Progenitor cell of endocrine pancreas (in vitro differentiated cells): Measurements from ENCODE around the gene OR1A1. TPM values are rescaled to one million over a fixed set of nuclear protein-coding genes. Genes with fewer than 3 reads are reported as not detected.
"Not testable (repeated sequence)": the region's sequence is repeated elsewhere in the genome, so short reads cannot be mapped to it uniquely, and the experiment has no call there.

Source experiments
- DNase-seq: peaks from one replicate; pipeline ENCODE4 v3.0.0; 2021; ENCODE audit warnings: low spot score; ENCODE audit not compliant: unreplicated experiment
- H3K27ac Mint-ChIP-seq: 2 replicates; pipeline ENCODE4 v1.8.0; 2021; ENCODE audit warnings: mild to moderate bottlenecking, moderate library complexity, mixed read lengths
- H3K27me3 Mint-ChIP-seq: 2 replicates; pipeline ENCODE4 v1.8.0; 2021; ENCODE audit warnings: mixed read lengths
- H3K36me3 Mint-ChIP-seq: 2 replicates; pipeline ENCODE4 v1.8.0; 2022; ENCODE audit warnings: mixed read lengths; ENCODE audit not compliant: insufficient read depth
- H3K4me1 Mint-ChIP-seq: 2 replicates; pipeline ENCODE4 v1.8.0; 2021; ENCODE audit warnings: low read depth, mixed read lengths
- H3K4me3 Mint-ChIP-seq: 2 replicates; pipeline ENCODE4 v1.8.0; 2021; ENCODE audit warnings: low read depth, mild to moderate bottlenecking, moderate library complexity, mixed read lengths
- H3K9me3 Mint-ChIP-seq: 2 replicates; pipeline ENCODE4 v1.8.0; 2021; ENCODE audit warnings: low read depth, mixed read lengths
- total RNA-seq: library from RNA; stranded (reverse); gene quantifications from 2 replicates; pipeline ENCODE4 v1.2.1, GENCODE V29; 2021
- TF ChIP-seq, protein P1 (sequence below): fragments of 200-600 bp; sonication (generic); IDR thresholded peaks from one replicate; pipeline ENCODE4 v1.5.0; 2021; ENCODE audit warnings: antibody characterized with exemption, mild to moderate bottlenecking; ENCODE audit not compliant: unreplicated experiment

Gene OR1A1
- total RNA-seq, 1 donor from 2014 or later: not detected

DNA sequence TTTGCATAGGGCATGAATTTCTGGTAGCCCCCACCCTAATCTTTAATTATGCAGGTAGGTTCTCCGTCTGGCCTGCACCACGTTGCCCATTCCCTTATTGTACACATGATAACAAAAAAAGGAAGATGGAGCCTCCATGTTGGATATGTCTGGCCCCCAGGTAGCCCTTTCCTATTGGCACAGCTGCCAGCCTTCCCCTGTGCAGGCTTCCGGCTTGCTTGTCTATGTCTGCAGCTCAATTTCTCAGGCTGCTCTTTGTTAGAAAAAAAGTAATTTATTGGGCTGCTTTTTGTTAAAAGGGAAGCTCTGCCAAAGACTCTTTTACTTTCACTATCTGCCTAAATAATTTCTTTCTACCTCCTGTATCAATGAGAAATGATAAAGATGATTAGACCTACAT lies 5.5 kb downstream of the OR1A1 start:
- Mint-ChIP-seq H3K4me1 (no peaks in the 10 kb centered on the region), H3K27ac (no peak overlapping the region), H3K27me3 (no peaks in the 10 kb centered on the region), H3K4me3 (no peak overlapping the region), H3K36me3 (peaks cover under 1% of the 10 kb centered on the region), H3K9me3 (peaks cover 60% of the 10 kb centered on the region)
- DNase-seq: no peak
- TF ChIP-seq, protein P1, sequence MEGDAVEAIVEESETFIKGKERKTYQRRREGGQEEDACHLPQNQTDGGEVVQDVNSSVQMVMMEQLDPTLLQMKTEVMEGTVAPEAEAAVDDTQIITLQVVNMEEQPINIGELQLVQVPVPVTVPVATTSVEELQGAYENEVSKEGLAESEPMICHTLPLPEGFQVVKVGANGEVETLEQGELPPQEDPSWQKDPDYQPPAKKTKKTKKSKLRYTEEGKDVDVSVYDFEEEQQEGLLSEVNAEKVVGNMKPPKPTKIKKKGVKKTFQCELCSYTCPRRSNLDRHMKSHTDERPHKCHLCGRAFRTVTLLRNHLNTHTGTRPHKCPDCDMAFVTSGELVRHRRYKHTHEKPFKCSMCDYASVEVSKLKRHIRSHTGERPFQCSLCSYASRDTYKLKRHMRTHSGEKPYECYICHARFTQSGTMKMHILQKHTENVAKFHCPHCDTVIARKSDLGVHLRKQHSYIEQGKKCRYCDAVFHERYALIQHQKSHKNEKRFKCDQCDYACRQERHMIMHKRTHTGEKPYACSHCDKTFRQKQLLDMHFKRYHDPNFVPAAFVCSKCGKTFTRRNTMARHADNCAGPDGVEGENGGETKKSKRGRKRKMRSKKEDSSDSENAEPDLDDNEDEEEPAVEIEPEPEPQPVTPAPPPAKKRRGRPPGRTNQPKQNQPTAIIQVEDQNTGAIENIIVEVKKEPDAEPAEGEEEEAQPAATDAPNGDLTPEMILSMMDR: no peak

DNA sequence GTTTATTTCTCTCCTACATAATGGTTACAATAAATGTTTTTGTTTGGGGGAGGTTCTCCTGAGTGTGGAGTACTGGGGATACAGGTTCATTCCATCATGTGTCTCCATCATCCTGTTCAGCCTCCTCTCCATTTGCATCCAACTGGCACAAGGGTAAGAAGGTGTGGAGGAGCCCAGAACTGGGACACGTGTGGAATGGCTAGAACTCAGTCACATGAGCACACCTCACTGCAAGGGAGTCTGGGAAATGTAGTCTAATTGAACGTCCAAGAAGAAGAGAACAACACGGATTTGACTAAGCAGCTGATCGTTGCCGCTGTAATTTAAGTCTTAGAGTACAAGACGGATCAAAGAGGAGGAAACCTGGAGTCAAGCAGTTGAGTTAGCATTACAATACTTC lies 6.1 kb downstream of the OR1A1 start:
- no peak for DNase-seq
- Mint-ChIP-seq H3K36me3 (peaks cover 1% of the 10 kb centered on the region), H3K27me3 (no peaks in the 10 kb centered on the region), H3K4me1 (no peaks in the 10 kb centered on the region), H3K27ac (no peak overlapping the region), H3K4me3 (no peak overlapping the region), H3K9me3 (peaks cover 61% of the 10 kb centered on the region)
- TF ChIP-seq, protein P1: no peak

DNA sequence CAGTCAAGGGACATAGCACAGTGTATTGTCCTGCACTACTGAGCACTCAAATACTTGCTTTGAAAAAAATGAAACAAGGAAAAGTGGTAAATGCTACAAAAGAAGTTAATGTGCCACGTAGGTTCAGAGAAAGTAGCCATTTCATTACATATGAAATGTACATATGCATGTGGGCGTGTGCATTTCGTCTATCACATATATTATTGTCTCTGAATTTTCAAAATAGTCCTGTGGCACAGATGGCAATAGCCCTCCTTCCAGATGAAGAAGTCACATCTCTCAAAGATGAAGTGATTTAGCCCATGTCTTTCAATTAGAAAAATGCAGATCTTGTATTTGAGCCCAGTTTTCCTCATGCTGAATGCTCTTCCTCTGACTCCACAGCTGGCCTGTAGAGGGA lies 12.5 kb downstream of the OR1A1 start:
- not testable (repeated sequence) for H3K4me3 Mint-ChIP-seq, H3K27me3 Mint-ChIP-seq, DNase-seq, H3K4me1 Mint-ChIP-seq, H3K27ac Mint-ChIP-seq, H3K36me3 Mint-ChIP-seq
- peaks cover 59% of the 10 kb centered on the region for H3K9me3 Mint-ChIP-seq

DNA sequence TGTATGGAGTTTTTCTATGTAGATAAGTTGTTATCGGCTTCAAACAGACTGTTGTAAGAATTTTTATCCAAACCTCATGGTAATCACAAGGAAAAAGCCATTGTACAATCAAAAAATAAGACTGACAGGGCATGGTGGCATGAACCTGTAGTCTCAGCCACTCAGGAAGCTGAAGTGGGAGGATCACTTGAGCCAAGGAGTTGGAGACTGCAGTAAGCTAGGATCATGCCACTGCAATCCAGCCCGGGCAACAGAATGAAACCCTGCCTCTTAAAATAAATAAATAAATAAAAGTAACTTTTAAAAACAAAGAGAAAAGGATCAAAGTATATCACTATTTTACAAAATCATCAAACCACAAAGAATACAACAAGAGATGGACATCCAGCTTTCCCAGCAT lies 14.4 kb downstream of the OR1A1 start:
- H3K27me3 Mint-ChIP-seq: no peaks in the 10 kb centered on the region
- TF ChIP-seq, protein P1: no peak
- peaks cover 1% of the 10 kb centered on the region for H3K36me3 Mint-ChIP-seq
- no peaks in the 10 kb centered on the region for H3K4me1 Mint-ChIP-seq
- H3K9me3 Mint-ChIP-seq: peaks cover 66% of the 10 kb centered on the region
- no peak for DNase-seq
- no peak overlapping the region for H3K4me3 Mint-ChIP-seq
- H3K27ac Mint-ChIP-seq: no peak overlapping the region

DNA sequence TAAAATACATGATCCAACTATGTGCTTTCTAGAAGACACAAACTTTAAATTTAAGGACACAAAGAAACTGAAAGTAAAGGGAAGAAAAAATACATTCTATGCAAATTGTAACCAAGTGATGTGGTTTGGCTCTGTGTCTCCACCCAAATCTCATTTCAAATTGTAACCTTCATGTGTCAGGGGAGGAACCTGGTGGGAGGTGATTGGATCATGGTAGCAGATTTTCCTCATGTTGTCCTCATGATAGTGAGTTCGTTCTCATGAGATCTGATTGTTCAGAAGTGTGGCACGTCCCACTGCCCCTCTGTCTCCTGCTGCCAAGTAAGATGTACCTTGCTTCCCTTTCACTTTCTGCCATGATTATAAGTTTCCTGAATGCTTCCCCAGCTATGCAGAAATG lies 15.0 kb downstream of the OR1A1 start:
- H3K9me3 Mint-ChIP-seq: peaks cover 65% of the 10 kb centered on the region

DNA sequence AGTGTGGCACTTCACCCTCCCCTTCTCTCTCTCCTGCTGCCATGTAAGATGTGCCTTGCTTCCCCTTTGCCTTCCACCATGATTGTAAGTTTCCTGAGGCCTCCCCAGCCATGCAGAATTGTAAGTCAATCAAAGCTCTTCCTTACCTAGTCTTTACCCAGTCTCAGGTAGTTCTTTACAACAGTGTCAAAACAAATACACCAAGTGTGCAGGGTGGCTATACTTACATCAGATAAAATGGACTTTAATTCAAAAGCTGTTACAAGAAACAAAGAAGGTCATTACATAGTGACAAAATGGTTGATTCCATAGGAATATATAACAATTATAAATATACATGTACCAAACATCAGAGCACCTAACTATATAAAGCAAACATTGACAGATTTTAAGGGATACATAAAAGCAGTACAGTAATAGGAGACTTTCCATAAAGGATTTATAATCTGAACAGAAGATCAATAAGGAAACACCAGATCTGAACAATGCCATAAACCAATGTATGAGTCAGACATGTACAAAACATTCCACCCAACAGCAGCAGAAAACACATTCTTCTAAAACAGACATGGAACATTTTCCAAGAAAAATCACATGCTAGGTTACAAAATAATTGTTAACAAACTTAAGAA lies 17.4 kb downstream of the OR1A1 start:
- not testable (repeated sequence) for H3K27ac Mint-ChIP-seq, DNase-seq, H3K36me3 Mint-ChIP-seq, H3K27me3 Mint-ChIP-seq, H3K4me1 Mint-ChIP-seq, H3K4me3 Mint-ChIP-seq
- peaks cover 55% of the 10 kb centered on the region for H3K9me3 Mint-ChIP-seq

More for the DNA sequence above, 15.0 kb downstream of the OR1A1 start:
- TF ChIP-seq, protein P1: no peak
- H3K4me1 Mint-ChIP-seq: no peaks in the 10 kb centered on the region
- H3K27ac Mint-ChIP-seq: no peak overlapping the region
- peaks cover 1% of the 10 kb centered on the region for H3K36me3 Mint-ChIP-seq
- no peaks in the 10 kb centered on the region for H3K27me3 Mint-ChIP-seq
- no peak for DNase-seq
- H3K4me3 Mint-ChIP-seq: no peak overlapping the region

DNA sequence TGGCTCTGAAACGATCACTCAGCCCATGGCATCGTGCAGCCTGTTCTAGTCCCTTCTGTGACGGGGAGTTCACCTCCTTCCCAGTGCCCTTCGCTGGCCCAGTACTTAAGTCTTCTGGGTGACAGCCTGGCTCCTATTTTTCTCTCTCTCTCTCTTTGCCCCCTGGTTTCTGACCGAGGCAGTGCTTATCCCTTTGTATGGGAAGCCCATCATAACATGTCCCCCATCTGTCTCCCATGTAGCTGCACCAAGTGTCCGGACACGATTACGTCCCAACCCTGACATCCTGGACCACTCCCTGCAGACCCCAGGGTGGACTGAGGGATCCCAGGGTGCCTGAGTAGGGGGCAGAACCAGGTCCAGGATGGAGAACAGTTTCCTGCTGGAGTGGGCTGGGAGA lies 24.8 kb downstream of the OR1A1 start:
- DNase-seq, H3K4me3 Mint-ChIP-seq, H3K27me3 Mint-ChIP-seq, H3K4me1 Mint-ChIP-seq, H3K9me3 Mint-ChIP-seq, H3K36me3 Mint-ChIP-seq, H3K27ac Mint-ChIP-seq: not testable (repeated sequence)

DNA sequence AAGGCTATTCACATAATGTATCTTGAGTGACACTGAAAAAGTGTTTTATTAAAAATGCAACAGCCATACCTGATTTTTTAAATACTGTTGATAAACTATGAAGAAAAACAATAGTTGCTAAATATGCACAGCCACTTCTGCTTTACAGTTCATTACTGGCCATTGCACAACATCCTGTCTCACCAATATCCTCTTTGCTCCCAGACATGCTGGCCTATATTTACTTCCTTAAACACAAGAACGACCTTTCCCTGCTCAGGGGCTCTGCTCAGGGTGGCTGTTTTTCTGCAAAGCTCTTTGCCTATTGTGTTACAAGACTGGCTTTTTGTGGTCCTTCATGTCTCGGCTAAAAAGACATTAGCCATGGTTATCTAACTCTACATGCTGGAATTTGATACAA lies 31.2 kb downstream of the OR1A1 start:
- not testable (repeated sequence) for H3K36me3 Mint-ChIP-seq, H3K27me3 Mint-ChIP-seq, DNase-seq, H3K9me3 Mint-ChIP-seq, H3K4me1 Mint-ChIP-seq, H3K4me3 Mint-ChIP-seq, H3K27ac Mint-ChIP-seq

DNA sequence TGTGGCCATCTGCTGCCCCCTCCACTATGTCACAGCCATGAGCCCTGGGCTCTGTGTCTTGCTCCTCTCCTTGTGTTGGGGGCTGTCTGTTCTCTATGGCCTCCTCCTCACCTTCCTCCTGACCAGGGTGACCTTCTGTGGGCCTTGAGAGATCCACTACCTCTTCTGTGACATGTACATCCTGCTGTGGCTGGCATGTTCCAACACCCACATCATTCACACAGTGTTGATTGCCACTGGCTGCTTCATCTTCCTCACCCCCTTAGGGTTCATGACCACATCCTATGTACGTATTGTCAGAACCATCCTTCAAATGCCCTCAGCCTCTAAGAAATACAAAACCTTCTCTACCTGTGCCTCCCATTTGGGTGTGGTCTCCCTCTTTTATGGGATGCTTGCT lies 33.6 kb downstream of the OR1A1 start:
- H3K9me3 Mint-ChIP-seq, H3K4me1 Mint-ChIP-seq, H3K4me3 Mint-ChIP-seq, H3K27ac Mint-ChIP-seq, H3K27me3 Mint-ChIP-seq, H3K36me3 Mint-ChIP-seq, DNase-seq: not testable (repeated sequence)

DNA sequence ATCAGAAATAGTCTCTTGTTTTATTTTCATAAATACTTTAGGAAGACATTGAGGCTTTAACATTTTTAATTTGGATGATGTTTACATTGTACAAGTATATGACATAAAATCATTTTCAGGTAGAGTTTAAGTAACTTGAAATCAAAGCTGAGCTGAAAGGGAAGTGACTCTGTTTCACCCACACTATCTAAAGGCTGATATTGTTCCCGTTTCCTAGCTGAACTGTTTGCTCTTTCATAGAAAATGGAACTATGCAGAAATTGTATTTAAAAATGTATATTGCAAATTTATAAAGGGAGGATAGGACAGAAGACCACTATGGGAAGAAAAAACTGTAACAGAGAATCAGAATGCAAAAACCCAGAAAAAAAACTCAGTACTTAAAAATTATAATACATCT lies 37.4 kb downstream of the OR1A1 start:
- H3K4me3 Mint-ChIP-seq, H3K27ac Mint-ChIP-seq, DNase-seq, H3K27me3 Mint-ChIP-seq, H3K36me3 Mint-ChIP-seq, H3K4me1 Mint-ChIP-seq, H3K9me3 Mint-ChIP-seq: not testable (repeated sequence)
